Amygdala (tissue), 56 donors: Measurements from ENCODE around the gene VWA2.

Source experiments
- DNase-seq, 56 donors: peaks; one replicate each; lab custom pipeline; 2025; lab: John Stamatoyannopoulos, UW

Gene VWA2

DNA sequence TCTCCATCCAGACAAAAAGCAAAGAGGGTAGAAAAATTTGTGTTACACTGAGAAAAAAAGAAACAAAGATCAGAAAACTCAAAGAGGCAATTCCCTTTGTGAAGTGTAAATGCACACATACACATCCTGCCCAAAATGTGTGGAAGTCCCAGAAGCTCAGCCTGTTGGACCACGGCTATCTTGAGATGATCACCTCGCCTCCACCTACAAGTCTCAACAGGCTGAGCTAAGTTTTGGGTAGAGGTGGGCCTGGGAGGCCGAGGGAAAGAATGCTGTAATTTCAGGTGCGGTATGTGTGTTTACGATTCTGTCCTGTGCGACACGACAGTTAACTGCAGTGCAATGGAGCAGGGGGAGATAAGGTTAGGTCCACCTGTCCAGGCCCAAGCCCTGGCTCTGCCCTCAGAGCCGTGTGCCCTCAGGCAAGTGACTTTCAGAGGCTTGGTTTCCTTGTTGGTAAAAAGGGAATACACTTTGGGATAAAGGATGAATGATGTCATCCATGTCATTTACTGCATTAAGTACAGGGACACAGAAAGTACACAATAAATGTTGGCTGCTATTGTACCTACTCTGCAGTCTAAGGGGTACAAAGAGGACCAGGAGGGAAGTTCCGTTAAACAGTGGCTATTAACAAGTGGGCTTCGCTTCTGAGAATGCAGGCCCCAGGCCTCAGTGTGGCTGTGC is 97.9 kb downstream of the VWA2 start:
- no peak for DNase-seq

DNA sequence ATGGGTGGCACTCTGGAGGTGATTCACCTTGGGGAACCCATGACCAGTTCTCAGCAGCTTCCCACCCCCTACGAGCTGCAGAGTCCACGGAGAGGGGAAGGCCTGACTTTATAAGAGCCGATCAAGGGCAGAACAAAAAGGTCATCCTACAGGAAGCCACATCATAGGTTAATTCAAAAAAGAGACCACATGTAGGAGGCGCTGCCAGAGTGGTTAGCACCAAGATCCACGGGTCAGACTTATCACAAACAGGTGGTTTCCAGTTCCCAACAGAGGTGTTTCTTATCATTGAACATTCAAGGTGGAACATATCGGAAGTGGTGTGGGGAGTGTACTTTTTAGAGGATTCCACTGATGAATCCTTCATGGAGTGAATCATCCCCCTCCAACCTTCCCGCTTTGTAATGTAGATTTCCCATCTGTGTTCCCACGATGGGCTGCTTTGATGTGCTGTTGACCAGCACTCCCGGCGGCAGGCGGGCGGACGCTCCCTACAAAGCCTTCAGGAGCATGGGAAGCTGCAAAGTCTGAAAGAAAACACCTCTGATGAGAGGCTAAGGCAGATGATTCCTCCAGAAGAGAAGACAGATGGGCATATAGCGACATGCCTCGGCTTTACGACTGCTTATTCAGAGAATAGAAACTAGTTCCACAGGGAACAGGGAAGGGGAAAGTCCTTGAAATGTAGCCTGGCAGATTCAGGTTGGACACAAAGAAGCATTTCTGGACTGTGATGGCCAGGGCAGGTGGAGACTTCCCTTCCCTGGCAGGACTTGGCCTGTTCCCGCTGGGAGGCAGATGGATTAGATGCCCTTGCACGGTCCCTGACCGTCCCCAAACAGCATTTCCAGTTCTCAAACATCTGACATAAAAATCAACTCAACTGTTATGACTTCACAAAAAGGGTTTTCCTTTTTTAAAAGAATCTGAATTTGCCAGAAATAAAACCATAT is 98.7 kb downstream of the VWA2 start:
- DNase-seq, result no peak

DNA sequence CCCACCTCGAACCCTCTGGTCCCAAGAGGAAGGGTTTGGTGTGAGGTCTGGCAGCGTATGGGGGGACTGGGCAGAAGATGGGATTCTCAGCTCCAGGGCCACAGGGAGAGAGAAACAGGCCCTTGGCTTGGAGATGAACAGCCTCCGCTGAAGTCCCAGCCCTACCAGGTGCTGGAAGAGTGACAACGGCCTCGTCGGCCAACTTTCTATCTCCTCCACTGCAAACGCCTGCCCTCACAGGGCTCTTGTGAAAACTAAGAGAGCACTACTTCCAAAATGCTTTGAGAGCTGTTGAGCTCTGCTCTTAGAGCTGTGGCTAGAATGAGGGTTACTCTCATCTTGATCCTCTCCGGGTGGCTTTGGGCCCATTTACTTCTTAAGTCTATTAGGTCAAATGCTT is 101.8 kb downstream of the VWA2 start:
- no peak for DNase-seq
